Astrocyte of the spinal cord (primary cell): ENCODE measurements around the gene MYO7B.

Experiments used
- DNase-seq: peaks from one replicate; pipeline ENCODE4 v3.0.0; 2011; ENCODE audit warnings: low read depth, low spot score
- H3K4me3 ChIP-seq: 2 replicates; pipeline ENCODE4 v1.5.1; 2011; ENCODE audit warnings: low read depth, mild to moderate bottlenecking, low read length, moderate library complexity
- in situ Hi-C: cut with HindIII; loops from 2 replicates; pipeline ENCODE4 v1.10.0; 2017; ENCODE audit warnings: low sequenced_read_pairs
- TF ChIP-seq, protein P1 (sequence below): IDR thresholded peaks from 2 replicates; pipeline ENCODE4 v1.5.1; 2012; ENCODE audit warnings: low read depth, mild to moderate bottlenecking, low read length, inconsistent platforms

The MYO7B gene

DNA sequence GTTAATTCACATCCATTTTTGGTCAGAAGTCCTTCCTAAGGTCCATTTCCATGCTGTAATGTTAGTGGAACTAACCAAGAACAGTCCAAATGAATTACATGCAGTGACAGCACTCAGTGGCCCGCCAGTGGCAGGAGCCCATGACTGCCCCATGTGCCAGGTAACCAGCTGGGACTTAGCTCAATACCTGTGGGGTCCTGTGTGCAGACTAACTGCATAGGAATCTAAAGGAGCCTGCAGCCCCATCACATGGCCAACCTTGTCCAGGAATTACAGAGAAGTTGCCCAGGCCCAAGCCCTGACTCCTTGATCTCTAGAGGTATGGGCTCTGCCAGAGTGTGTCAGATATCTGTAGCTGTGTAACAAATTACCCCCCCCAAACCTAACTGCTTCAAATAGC is 75.1 kb downstream of the MYO7B start:
- H3K4me3 ChIP-seq: no peak overlapping the region
- in situ Hi-C loops: no loop called here
- TF ChIP-seq, protein P1, sequence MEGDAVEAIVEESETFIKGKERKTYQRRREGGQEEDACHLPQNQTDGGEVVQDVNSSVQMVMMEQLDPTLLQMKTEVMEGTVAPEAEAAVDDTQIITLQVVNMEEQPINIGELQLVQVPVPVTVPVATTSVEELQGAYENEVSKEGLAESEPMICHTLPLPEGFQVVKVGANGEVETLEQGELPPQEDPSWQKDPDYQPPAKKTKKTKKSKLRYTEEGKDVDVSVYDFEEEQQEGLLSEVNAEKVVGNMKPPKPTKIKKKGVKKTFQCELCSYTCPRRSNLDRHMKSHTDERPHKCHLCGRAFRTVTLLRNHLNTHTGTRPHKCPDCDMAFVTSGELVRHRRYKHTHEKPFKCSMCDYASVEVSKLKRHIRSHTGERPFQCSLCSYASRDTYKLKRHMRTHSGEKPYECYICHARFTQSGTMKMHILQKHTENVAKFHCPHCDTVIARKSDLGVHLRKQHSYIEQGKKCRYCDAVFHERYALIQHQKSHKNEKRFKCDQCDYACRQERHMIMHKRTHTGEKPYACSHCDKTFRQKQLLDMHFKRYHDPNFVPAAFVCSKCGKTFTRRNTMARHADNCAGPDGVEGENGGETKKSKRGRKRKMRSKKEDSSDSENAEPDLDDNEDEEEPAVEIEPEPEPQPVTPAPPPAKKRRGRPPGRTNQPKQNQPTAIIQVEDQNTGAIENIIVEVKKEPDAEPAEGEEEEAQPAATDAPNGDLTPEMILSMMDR: no peak
- DNase-seq: no peak

DNA sequence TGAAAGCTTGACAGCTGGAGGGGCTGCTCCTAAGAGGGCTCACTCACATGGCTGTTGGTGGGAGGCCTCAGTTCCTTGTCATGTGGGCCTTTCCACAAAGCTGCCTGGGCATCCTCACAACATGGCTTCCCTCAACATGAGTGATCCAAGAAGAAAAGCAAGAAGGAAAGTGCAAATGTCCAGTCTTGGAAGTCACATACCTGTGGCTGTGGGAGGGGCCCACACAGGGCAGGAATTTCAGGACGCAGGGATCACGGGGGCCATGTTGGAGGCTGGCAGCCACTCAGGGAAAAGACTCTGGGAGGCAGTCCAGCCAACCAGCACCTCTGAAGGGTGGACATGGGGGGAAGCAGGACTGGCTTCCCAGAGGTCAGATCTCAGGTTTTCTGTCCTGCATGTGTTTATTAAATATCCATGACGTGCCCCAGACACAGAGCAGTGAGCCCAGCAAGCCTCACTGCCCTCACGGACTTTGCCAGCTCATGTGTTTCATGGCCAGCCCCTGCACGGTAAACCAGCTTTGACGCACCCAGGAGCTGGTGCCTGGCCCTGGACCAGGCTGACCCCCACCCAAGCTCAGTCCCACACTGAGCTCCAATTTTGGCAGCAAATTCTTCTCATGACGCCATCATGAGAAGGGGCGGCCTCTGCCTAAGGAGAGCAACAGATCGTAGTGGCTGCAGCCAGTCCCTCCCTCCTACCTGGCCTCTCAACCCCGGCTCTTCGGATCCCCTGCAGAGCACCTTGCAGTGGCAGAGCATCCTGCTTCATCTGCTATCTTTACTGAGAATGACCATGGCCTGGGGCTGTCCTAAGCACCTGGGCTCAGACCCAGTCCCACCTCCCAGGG is 75.8 kb downstream of the MYO7B start:
- TF ChIP-seq, protein P1: no peak
- no peak for DNase-seq
- H3K4me3 ChIP-seq: no peak overlapping the region
- in situ Hi-C loops: no loop called here

DNA sequence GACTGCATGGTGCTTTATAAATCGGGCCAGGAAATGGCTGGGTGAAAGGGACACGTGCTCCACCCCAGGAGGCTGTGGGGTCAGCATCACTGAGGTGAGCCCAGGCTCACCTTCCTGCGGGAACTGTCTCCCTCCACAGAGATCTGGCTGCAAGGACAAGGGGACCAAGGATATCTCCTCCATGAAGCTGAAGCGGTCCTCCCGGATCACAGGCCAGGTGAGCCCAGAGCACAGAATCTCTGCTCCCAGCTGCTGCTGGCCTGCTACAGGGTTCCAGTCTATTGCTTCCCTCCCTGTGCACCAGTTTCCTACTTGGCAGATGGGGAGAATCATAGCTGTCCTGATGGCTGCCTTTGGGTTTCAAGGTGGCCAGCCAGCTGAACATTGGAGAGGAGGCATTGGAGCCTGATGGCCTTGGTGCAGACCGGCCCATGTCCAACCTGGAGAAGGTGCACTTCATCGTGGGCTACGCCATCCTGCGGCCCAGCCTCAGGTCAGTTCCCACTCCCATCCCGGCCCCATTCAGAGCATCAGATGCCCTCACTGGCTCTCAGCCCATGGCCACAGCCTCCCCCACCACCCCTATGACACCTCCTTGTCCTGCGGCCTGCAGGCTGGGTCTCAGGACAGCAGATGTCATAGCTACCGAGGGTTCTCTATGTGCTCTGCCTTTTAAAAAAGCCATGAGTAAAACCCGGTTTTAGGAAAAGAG is 76.8 kb downstream of the MYO7B start:
- TF ChIP-seq, protein P1: no peak
- no peak overlapping the region for H3K4me3 ChIP-seq
- in situ Hi-C loops: no loop called here
- no peak for DNase-seq

DNA sequence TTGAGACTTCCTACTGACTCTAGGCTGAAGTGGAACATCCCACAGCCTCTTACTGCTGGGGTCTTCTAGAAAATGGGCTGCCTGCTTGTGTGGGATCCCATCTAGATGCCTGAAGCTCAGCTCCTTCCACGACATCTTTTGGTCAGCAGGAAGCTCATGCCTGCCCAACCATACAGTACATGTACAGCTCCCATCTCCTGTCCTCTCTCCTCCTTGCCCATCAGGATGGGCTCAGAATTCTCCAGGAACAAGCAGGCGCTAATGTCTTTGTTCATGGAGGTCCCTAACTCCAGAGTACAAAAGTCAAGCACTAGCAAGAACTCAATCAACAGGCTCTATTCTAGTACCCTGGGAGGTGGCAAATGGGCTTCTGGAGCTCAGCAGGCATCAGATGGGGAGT is 78.8 kb downstream of the MYO7B start:
- in situ Hi-C loops: no loop called here
- TF ChIP-seq, protein P1: no peak
- DNase-seq: no peak
- no peak overlapping the region for H3K4me3 ChIP-seq

DNA sequence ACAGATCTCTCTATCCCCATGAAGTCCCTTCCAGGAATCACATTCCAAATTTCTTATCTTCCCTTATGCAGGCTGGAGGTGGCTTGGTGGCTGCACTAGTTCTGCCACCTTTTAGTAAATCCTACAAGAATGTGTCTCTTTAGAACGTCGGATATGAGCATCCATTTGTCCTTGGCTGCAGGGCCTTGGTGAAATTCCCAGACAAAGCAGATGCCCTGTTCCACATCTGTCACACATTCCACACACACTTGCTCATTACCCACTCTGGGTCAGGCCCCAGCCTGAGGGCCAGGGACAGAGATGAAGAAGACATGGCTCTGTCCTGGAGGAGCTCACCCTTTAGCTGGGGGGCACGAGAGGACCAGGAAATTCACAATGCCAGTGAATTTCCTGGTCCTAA is 79.2 kb downstream of the MYO7B start:
- no peak for DNase-seq
- H3K4me3 ChIP-seq: no peak overlapping the region
- TF ChIP-seq, protein P1: no peak
- in situ Hi-C loops: no loop called here

DNA sequence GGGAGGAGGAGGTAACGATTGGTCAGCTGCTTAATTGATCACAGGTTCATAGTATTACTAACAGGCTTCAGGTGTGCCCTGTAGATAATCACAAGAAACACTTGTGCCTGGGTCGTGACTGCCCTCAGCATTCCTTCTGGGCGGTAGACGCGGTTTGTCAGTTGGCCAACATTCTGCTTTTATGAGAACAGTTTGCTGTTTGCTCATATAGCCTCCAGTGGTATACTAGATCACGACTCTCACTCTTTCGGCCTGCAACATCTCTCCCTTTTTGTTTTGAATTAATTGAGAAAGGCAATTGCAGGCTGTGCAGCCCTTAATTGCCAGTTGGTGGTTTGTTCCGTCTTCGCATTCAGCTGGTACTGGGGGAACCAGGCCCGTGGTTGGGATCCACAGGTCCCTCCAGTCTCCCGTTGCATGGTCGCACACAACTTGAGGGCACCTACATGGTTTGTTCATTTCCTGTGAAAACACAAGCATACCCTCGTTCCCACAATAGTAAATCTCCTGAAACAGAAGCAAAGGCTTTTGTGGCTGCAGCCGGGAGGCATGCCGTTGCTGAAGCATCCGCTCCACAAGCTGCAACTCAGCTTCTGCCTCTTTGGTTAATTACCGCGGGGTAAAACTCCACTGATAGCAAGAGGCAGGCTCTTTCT is 80.2 kb downstream of the MYO7B start:
- TF ChIP-seq, protein P1: no peak
- DNase-seq: no peak
- in situ Hi-C loops: no loop called here
- H3K4me3 ChIP-seq: no peak overlapping the region
